IMR-90 (cell line): ENCODE data around the gene ST6GALNAC4. TPM values are rescaled to one million over a fixed set of nuclear protein-coding genes. Genes with fewer than 3 reads are reported as not detected.

ENCODE experiments used
- ATAC-seq: fragments of 200-7000 bp; cut with Tn5 transposase; 2 replicates; pipeline ENCODE4 v1.9.1; 2020; ENCODE audit warnings: low read depth, mild to moderate bottlenecking, moderate library complexity
- BruUV-seq: library from RNA; stranded (reverse); fragments of 400-500 nt; replicated peaks from 2 replicates; lab custom pipeline; 2021; lab: Mats Ljungman, UMichigan
- CTCF ChIA-PET: fragments of 300-600 bp; formaldehyde crosslinking; extraction: SDS; loops from one replicate; lab custom pipeline; 2021; ENCODE audit warnings: antibody characterized with exemption; lab: Yijun Ruan, JAX
- POLR2A ChIA-PET: fragments of 300-600 bp; sonication (Branson Sonifier 250); formaldehyde crosslinking; loops from one replicate; lab custom pipeline; 2022; ENCODE audit warnings: antibody characterized with exemption; ENCODE audit not compliant: unreplicated experiment; lab: Charles Lee
- DNase-seq: peaks from one replicate; pipeline ENCODE4 v3.0.0; 2013
- H2AFZ ChIP-seq: replicated peaks from 2 replicates; pipeline ENCODE3; 2013; ENCODE audit warnings: low read length, mild to moderate bottlenecking; ENCODE audit not compliant: poor library complexity
- H2AK5ac ChIP-seq: 2 replicates; pipeline ENCODE4 v1.6.1; 2013; ENCODE audit warnings: low read depth, low read length, inconsistent platforms
- H2AK9ac ChIP-seq: replicated peaks from 2 replicates; pipeline ENCODE3; 2013; ENCODE audit warnings: mild to moderate bottlenecking, low read depth, low read length, moderate library complexity; ENCODE audit not compliant: poor library complexity
- H2BK120ac ChIP-seq: 2 replicates; pipeline ENCODE4 v1.6.1; 2013; ENCODE audit warnings: low read depth, low read length, inconsistent platforms
- H2BK15ac ChIP-seq: 3 replicates; pipeline ENCODE4 v1.6.1; 2013; ENCODE audit warnings: low read depth, low read length, inconsistent platforms
- H2BK20ac ChIP-seq: 2 replicates; pipeline ENCODE4 v1.6.1; 2013; ENCODE audit warnings: low read depth, mild to moderate bottlenecking, inconsistent platforms, low read length, moderate library complexity
- H2BK5ac ChIP-seq: 2 replicates; pipeline ENCODE4 v1.6.1; 2013; ENCODE audit warnings: mild to moderate bottlenecking, low read depth, low read length, inconsistent platforms; ENCODE audit not compliant: poor library complexity, severe bottlenecking
- H3K14ac ChIP-seq: replicated peaks from 2 replicates; pipeline ENCODE4 v1.6.1; 2013; ENCODE audit warnings: low read depth, low read length, inconsistent platforms
- H3K18ac ChIP-seq: 2 replicates; pipeline ENCODE4 v1.6.1; 2013; ENCODE audit warnings: low read depth, low read length, control low read depth
- H3K23ac ChIP-seq: 2 replicates; pipeline ENCODE4 v1.6.1; 2013; ENCODE audit warnings: low read depth, low read length, inconsistent platforms
- H3K27ac ChIP-seq: 2 replicates; pipeline ENCODE4 v1.5.1; 2013; ENCODE audit warnings: mild to moderate bottlenecking, control low read depth, low read length; ENCODE audit not compliant: insufficient read depth
- H3K27me3 ChIP-seq: 2 replicates; pipeline ENCODE4 v1.6.1; 2013; ENCODE audit warnings: low read length; ENCODE audit not compliant: control insufficient read depth, insufficient read depth
- H3K36me3 ChIP-seq: 2 replicates; pipeline ENCODE4 v1.6.1; 2013; ENCODE audit warnings: low read length, mixed read lengths; ENCODE audit not compliant: control insufficient read depth, insufficient read depth
- H3K4ac ChIP-seq: 2 replicates; pipeline ENCODE4 v1.6.1; 2013; ENCODE audit warnings: low read depth, low read length, inconsistent platforms
- H3K4me1 ChIP-seq: 2 replicates; pipeline ENCODE4 v1.6.1; 2013; ENCODE audit warnings: low read length, mixed read lengths; ENCODE audit not compliant: control insufficient read depth, insufficient read depth
- H3K4me2 ChIP-seq: 2 replicates; pipeline ENCODE4 v1.6.1; 2013; ENCODE audit warnings: low read depth, mild to moderate bottlenecking, control low read depth, low read length, moderate library complexity
- H3K4me3 ChIP-seq: 2 replicates; pipeline ENCODE4 v1.5.1; 2013; ENCODE audit warnings: low read depth, mild to moderate bottlenecking, control low read depth, low read length, moderate library complexity; ENCODE audit not compliant: insufficient read depth
- H3K56ac ChIP-seq: 2 replicates; pipeline ENCODE4 v1.6.1; 2013; ENCODE audit warnings: low read length, inconsistent platforms; ENCODE audit not compliant: insufficient read depth; ENCODE audit errors: extremely low read depth
- H3K79me1 ChIP-seq, 2 experiments: 2 replicates each; pipeline ENCODE4 v1.6.1; 2013; ENCODE audit warnings: low read length in 2 of 2, inconsistent platforms in 1 of 2, low read depth in 1 of 2
- H3K9ac ChIP-seq: 2 replicates; pipeline ENCODE4 v1.6.1; 2013; ENCODE audit warnings: low read depth, low read length, control low read depth
- H3K9me1 ChIP-seq: 2 replicates; pipeline ENCODE4 v1.6.1; 2013; ENCODE audit warnings: low read length, inconsistent platforms; ENCODE audit not compliant: insufficient read depth
- H3K9me3 ChIP-seq: 2 replicates; pipeline ENCODE4 v1.6.1; 2013; ENCODE audit warnings: low read length; ENCODE audit not compliant: control insufficient read depth, insufficient read depth
- H4K20me1 ChIP-seq: 2 replicates; pipeline ENCODE4 v1.6.1; 2013; ENCODE audit warnings: low read length, inconsistent platforms; ENCODE audit not compliant: insufficient read depth
- H4K5ac ChIP-seq: 2 replicates; pipeline ENCODE4 v1.6.1; 2013; ENCODE audit warnings: mild to moderate bottlenecking, low read depth, low read length, control low read depth
- H4K8ac ChIP-seq, 2 experiments: 2 replicates each; pipeline ENCODE4 v1.6.1; 2013; ENCODE audit warnings: low read depth in 2 of 2, low read length in 2 of 2, control low read depth in 1 of 2, inconsistent platforms in 1 of 2
- H4K91ac ChIP-seq: 2 replicates; pipeline ENCODE4 v1.6.1; 2013; ENCODE audit warnings: low read depth, low read length, inconsistent platforms; ENCODE audit not compliant: insufficient read depth
- BHLHE40 ChIP-seq: fragments of 150-350 bp; IDR thresholded peaks from 2 replicates; pipeline ENCODE4 v1.6.1; 2016; ENCODE audit warnings: mild to moderate bottlenecking, low read depth, low read length
- CEBPB ChIP-seq: IDR thresholded peaks from 2 replicates; pipeline ENCODE4 v1.6.1; 2012; ENCODE audit warnings: low read depth, low read length, improper control_type of control experiment
- CHD1 ChIP-seq: IDR thresholded peaks from 2 replicates; pipeline ENCODE4 v1.6.1; 2012; ENCODE audit warnings: low read depth, low read length, improper control_type of control experiment
- CTCF ChIP-seq: conservative IDR thresholded peaks from 2 replicates; pipeline ENCODE4 v1.5.1; 2012; ENCODE audit warnings: mild to moderate bottlenecking, low read depth, low read length, improper control_type of control experiment
- ELK1 ChIP-seq: fragments of 150-350 bp; IDR thresholded peaks from 2 replicates; pipeline ENCODE4 v1.6.1; 2016; ENCODE audit warnings: low read depth, mild to moderate bottlenecking, low read length, moderate library complexity, borderline replicate concordance
- FOS ChIP-seq: fragments of 150-350 bp; IDR thresholded peaks from 2 replicates; pipeline ENCODE4 v1.6.1; 2016; ENCODE audit warnings: low read depth, low read length
- MAFK ChIP-seq: IDR thresholded peaks from 2 replicates; pipeline ENCODE4 v1.6.1; 2012; ENCODE audit warnings: low read depth, low read length, improper control_type of control experiment
- MAZ ChIP-seq: IDR thresholded peaks from 2 replicates; pipeline ENCODE4 v1.6.1; 2012; ENCODE audit warnings: low read depth, mild to moderate bottlenecking, low read length, improper control_type of control experiment, moderate library complexity, borderline replicate concordance
- MXI1 ChIP-seq: IDR thresholded peaks from 2 replicates; pipeline ENCODE4 v1.6.1; 2012; ENCODE audit warnings: low read depth, mild to moderate bottlenecking, low read length, moderate library complexity, borderline replicate concordance
- NFE2L2 ChIP-seq: fragments of 150-350 bp; IDR thresholded peaks from 2 replicates; pipeline ENCODE4 v1.6.1; 2016; ENCODE audit warnings: low read depth, mild to moderate bottlenecking, low read length
- POLR2A ChIP-seq: IDR thresholded peaks from 2 replicates; pipeline ENCODE4 v1.6.1; 2012; ENCODE audit warnings: mild to moderate bottlenecking, low read depth, low read length
- RAD21 ChIP-seq: IDR thresholded peaks from 2 replicates; pipeline ENCODE4 v1.6.1; 2012; ENCODE audit warnings: low read length, improper control_type of control experiment
- RCOR1 ChIP-seq: IDR thresholded peaks from 2 replicates; pipeline ENCODE4 v1.6.1; 2012; ENCODE audit warnings: mild to moderate bottlenecking, low read length, improper control_type of control experiment; ENCODE audit not compliant: insufficient replicate concordance
- RFX5 ChIP-seq: IDR thresholded peaks from 2 replicates; pipeline ENCODE4 v1.8.0; 2012; ENCODE audit warnings: low read depth, mild to moderate bottlenecking, low read length, moderate library complexity
- SMC3 ChIP-seq: fragments of 150-350 bp; IDR thresholded peaks from 2 replicates; pipeline ENCODE4 v1.6.1; 2016; ENCODE audit warnings: low read depth, mild to moderate bottlenecking, antibody characterized with exemption, low read length, moderate library complexity
- USF2 ChIP-seq: fragments of 150-350 bp; IDR thresholded peaks from 2 replicates; pipeline ENCODE4 v1.6.1; 2017; ENCODE audit warnings: mild to moderate bottlenecking, antibody characterized with exemption, low read length, low read depth
- WGBS, 2 experiments: methylation state at CpG; one replicate each; pipeline versions ENCODE4 v1.1.5 to v1.1.7; 2013; ENCODE audit warnings: missing lambda C conversion rate in 2 of 2; ENCODE audit not compliant: insufficient read length in 1 of 2; ENCODE audit errors: extremely low coverage in 2 of 2; 5-methylcytosine and 5-hydroxymethylcytosine counted together
- dilution Hi-C: fragments of 300-500 bp; cut with HindIII; formaldehyde crosslinking; loops from one replicate; pipeline ENCODE4 v1.14.3; 2018; ENCODE audit warnings: low sequenced_read_pairs; ENCODE audit not compliant: unreplicated experiment
- in situ Hi-C: fragments of 300-500 bp; cut with MboI; formaldehyde crosslinking; loops from 3 replicates; pipeline ENCODE4 v1.14.3; 2019; ENCODE audit warnings: low sequenced_read_pairs, inconsistent platforms, mixed read lengths
- intact Hi-C: fragments of 100-400 bp; cut with micrococcal nuclease; formaldehyde crosslinking; loops from 2 replicates; pipeline ENCODE4 v1.10.0; 2022
- polyA plus RNA-seq, 3 experiments: library from polyadenylated mRNA; depleted of rRNA; stranded (reverse); fragments of >200 nt; gene quantifications; 2 replicates each; pipeline ENCODE4 v1.2.3, GENCODE V29; 2012; ENCODE audit warnings: low replicate concordance in 1 of 3
- total RNA-seq: library from RNA; depleted of rRNA; stranded (reverse); fragments of >200 nt; gene quantifications from 2 replicates; pipeline ENCODE4 v1.2.3, GENCODE V29; 2012

ST6GALNAC4 gene
- total and polyA plus RNA-seq, 2 of the 4 experiments (the other 2 are of a cell fraction), result 12.5 to 32.9 TPM

- Histone ChIP-seq H3K4me3 (peak overlapping the region; percentile 71; the same call in 1 of the 2 replicates), H3K9ac (peak overlapping the region; percentile 85; the same call in 1 of the 2 replicates), H2BK15ac (no peak overlapping the region), H2BK20ac (no peak overlapping the region), H3K27ac (no peak overlapping the region), H2BK5ac (no peak overlapping the region), H2AK9ac (peak overlapping the region; percentile 99), H4K91ac (no peak overlapping the region), H4K8ac (no peak overlapping the region), H3K79me1 (peaks cover 16 to 45% of the 10 kb centered on the region in 2 experiments; a peak in 3 of 4 replicates), H2BK120ac (no peak overlapping the region), H3K9me1 (peaks cover 34% of the 10 kb centered on the region), H3K9me3 (no peaks in the 10 kb centered on the region), H3K56ac (no peak overlapping the region), H4K5ac (no peak overlapping the region), H3K14ac (peak overlapping the region; percentile 92; the same call in 1 of the 2 replicates), H3K4ac (peak overlapping the region; percentile 83), H4K20me1 (peaks cover 24% of the 10 kb centered on the region), H3K36me3 (peaks cover 9% of the 10 kb centered on the region), H3K23ac (peak overlapping the region; percentile 97), H3K4me2 (peak overlapping the region; percentile 93), H2AFZ (no peak overlapping the region), H3K4me1 (peaks cover 20% of the 10 kb centered on the region), H2AK5ac (peak overlapping the region; percentile 33; the same call in 1 of the 2 replicates), H3K27me3 (no peaks in the 10 kb centered on the region), H3K18ac (no peak overlapping the region)
- WGBS, 2 experiments, result 100% methylated on average over 1 of the region's 14 CpGs; no CpG with 5 or more reads in 1 of the 2 experiments
- intact Hi-C loops, result no loop called here
- POLR2A ChIA-PET, result no interaction called here
- in situ Hi-C loops, result loop anchor here (5.0 kb wide), 1 partner anchor 161 kb away; no protein-coding TSS in a partner anchor
- TF ChIP-seq MXI1 (no peak), RCOR1 (no peak), ELK1 (no peak), MAZ (no peak), CEBPB (no peak), BHLHE40 (no peak), RFX5 (no peak), NFE2L2 (no peak), FOS (no peak), RAD21 (no peak), POLR2A (no peak), CTCF (no peak), SMC3 (no peak), USF2 (no peak), CHD1 (no peak), MAFK (no peak)
- DNase-seq (no peak), ATAC-seq (no peak)
- CTCF ChIA-PET, result interaction anchor here (1.4 kb wide), 1 partner anchor 181 kb away, joined by 4 read pairs; no protein-coding TSS in a partner anchor
- BruUV-seq, result no TSS peak
- dilution Hi-C loops, result no loop called here
Measured at GRCh38 chr9:127936347-127936852, 19.6 kb upstream of the ST6GALNAC4 start.
